ENCODE data around the gene DNLZ.
"Not testable (repeated sequence)": the region's sequence is repeated elsewhere in the genome, so short reads cannot be mapped to it uniquely, and the experiment has no call there.

The DNLZ gene

GRCh38 chr9:136352682-136353081 is 10.9 kb downstream of the DNLZ start:
- no peak overlapping the region for H3K27ac ChIP-seq
- no peak overlapping the region for H3K9ac ChIP-seq

GRCh38 chr9:136351868-136352267 is 11.7 kb downstream of the DNLZ start:
- not testable (repeated sequence) for H3K4me3 ChIP-seq (ENCODE audit: low read depth, low read length); H2AFZ ChIP-seq; H3K79me2 ChIP-seq; H3K27me3 ChIP-seq (ENCODE audit: control insufficient read depth, insufficient read depth, low read length); H3K4me1 ChIP-seq; H3K36me3 ChIP-seq (ENCODE audit: control insufficient read depth, insufficient read depth, low read length); H3K9ac ChIP-seq; H3K4me2 ChIP-seq (ENCODE audit: low read length); H3K9me3 ChIP-seq (ENCODE audit: control insufficient read depth, low read length); H3K27ac ChIP-seq

More at GRCh38 chr9:136352682-136353081, 10.9 kb downstream of the DNLZ start:
- Histone ChIP-seq H3K4me2 (ENCODE audit: low read length) (no peak overlapping the region), H3K79me2 (no peaks in the 10 kb centered on the region), H2AFZ (no peak overlapping the region), H3K36me3 (ENCODE audit: control insufficient read depth, insufficient read depth, low read length) (no peaks in the 10 kb centered on the region), H3K4me1 (no peaks in the 10 kb centered on the region), H3K4me3 (ENCODE audit: low read depth, low read length) (no peak overlapping the region), H3K9me3 (ENCODE audit: control insufficient read depth, low read length) (no peaks in the 10 kb centered on the region), H3K27me3 (ENCODE audit: control insufficient read depth, insufficient read depth, low read length) (no peaks in the 10 kb centered on the region)
- TF ChIP-seq CTCF (IDR thresholded peaks at IDR 0.05): no peak

GRCh38 chr9:136351252-136351800 is 12.2 kb downstream of the DNLZ start:
- no peak overlapping the region for H3K9ac ChIP-seq
- no peaks in the 10 kb centered on the region for H3K27me3 ChIP-seq (ENCODE audit: control insufficient read depth, insufficient read depth, low read length)
- no peak overlapping the region for H3K27ac ChIP-seq
- no peaks in the 10 kb centered on the region for H3K79me2 ChIP-seq
- no peak for TF ChIP-seq CTCF (IDR thresholded peaks at IDR 0.05)
- H3K4me3 ChIP-seq (ENCODE audit: low read depth, low read length): no peak overlapping the region
- no peaks in the 10 kb centered on the region for H3K36me3 ChIP-seq (ENCODE audit: control insufficient read depth, insufficient read depth, low read length)
- H3K4me1 ChIP-seq: no peaks in the 10 kb centered on the region
- H2AFZ ChIP-seq: no peak overlapping the region
- H3K9me3 ChIP-seq (ENCODE audit: control insufficient read depth, low read length): no peaks in the 10 kb centered on the region
- H3K4me2 ChIP-seq (ENCODE audit: low read length): no peak overlapping the region

GRCh38 chr9:136349546-136349945 is 14.0 kb downstream of the DNLZ start:
- Histone ChIP-seq H3K4me2 (ENCODE audit: low read length) (no peak overlapping the region), H3K4me1 (no peaks in the 10 kb centered on the region), H3K79me2 (no peaks in the 10 kb centered on the region), H3K4me3 (ENCODE audit: low read depth, low read length) (no peak overlapping the region), H3K9ac (no peak overlapping the region), H3K27me3 (ENCODE audit: control insufficient read depth, insufficient read depth, low read length) (no peaks in the 10 kb centered on the region), H3K36me3 (ENCODE audit: control insufficient read depth, insufficient read depth, low read length) (no peaks in the 10 kb centered on the region), H2AFZ (no peak overlapping the region), H3K9me3 (ENCODE audit: control insufficient read depth, low read length) (no peaks in the 10 kb centered on the region), H3K27ac (no peak overlapping the region)
- TF ChIP-seq CTCF (IDR thresholded peaks at IDR 0.05): no peak

- H3K9ac ChIP-seq: no peak overlapping the region
- no peak for TF ChIP-seq CTCF (IDR thresholded peaks at IDR 0.05)
- no peaks in the 10 kb centered on the region for H3K4me1 ChIP-seq
- H3K9me3 ChIP-seq (ENCODE audit: control insufficient read depth, low read length): no peaks in the 10 kb centered on the region
- no peak overlapping the region for H3K4me2 ChIP-seq (ENCODE audit: low read length)
- no peak overlapping the region for H3K4me3 ChIP-seq (ENCODE audit: low read depth, low read length)
- H3K27me3 ChIP-seq (ENCODE audit: control insufficient read depth, insufficient read depth, low read length): no peaks in the 10 kb centered on the region
- no peak overlapping the region for H3K27ac ChIP-seq
- H3K79me2 ChIP-seq: no peaks in the 10 kb centered on the region
- no peaks in the 10 kb centered on the region for H3K36me3 ChIP-seq (ENCODE audit: control insufficient read depth, insufficient read depth, low read length)
- H2AFZ ChIP-seq: no peak overlapping the region
Observed at GRCh38 chr9:136348691-136349090, 14.9 kb downstream of the DNLZ start.
